ENCODE measurements around the gene CD79B.

GRCh38 chr17:63925615-63926014, 6.5 kb downstream of the CD79B start:
- TF ChIP-seq CTCF (IDR thresholded peaks at IDR 0.05) (no peak), POLR2A (IDR thresholded peaks at IDR 0.05) (no peak)
